Lower lobe of right lung (tissue), 2 donors: ENCODE measurements around the gene ABLIM1. TPM values are rescaled to one million over a fixed set of nuclear protein-coding genes. Genes with fewer than 3 reads are reported as not detected.

Experiments
- ATAC-seq, 2 donors: fragments of 200-7000 bp; cut with Tn5 transposase; one replicate each; pipeline ENCODE4 v1.9.1; 2020 to 2022; ENCODE audit warnings: mild to moderate bottlenecking in 2 of 2, moderate library complexity in 2 of 2
- DNase-seq: peaks from one replicate; pipeline ENCODE4 v3.0.0-alpha.2; 2020
- H3K27ac ChIP-seq: fragments of 200-600 bp; one replicate; pipeline ENCODE4 v1.8.0; 2022
- H3K27me3 ChIP-seq: fragments of 200-600 bp; one replicate; pipeline ENCODE4 v1.8.0; 2022; ENCODE audit warnings: low read depth
- H3K36me3 ChIP-seq: fragments of 200-600 bp; one replicate; pipeline ENCODE4 v1.8.0; 2022; ENCODE audit warnings: mild to moderate bottlenecking
- H3K4me1 ChIP-seq: fragments of 200-600 bp; one replicate; pipeline ENCODE4 v1.8.0; 2022
- H3K4me3 ChIP-seq: fragments of 200-600 bp; one replicate; pipeline ENCODE4 v1.8.0; 2022; ENCODE audit warnings: mild to moderate bottlenecking
- H3K9me3 ChIP-seq: fragments of 200-600 bp; one replicate; pipeline ENCODE4 v1.8.0; 2022
- CTCF ChIP-seq: fragments of 200-600 bp; IDR thresholded peaks from one replicate; pipeline ENCODE4 v1.8.0; 2022; ENCODE audit warnings: antibody characterized with exemption, mild to moderate bottlenecking
- intact Hi-C: fragments of 100-400 bp; cut with DNase I; formaldehyde crosslinking; loops from one replicate; pipeline ENCODE4 v1.11.0; 2022
- total RNA-seq: library from RNA; stranded (reverse); fragmentation: NEBNext Ultra II Directional; extraction: Animal tissue kit (Norgen Biotek cat#: 25700); gene quantifications from one replicate; pipeline ENCODE4 v1.2.1, GENCODE V29; 2021
- donor health status: DM: no; HTN: yes; CAD: no; lungs with severe emphysema.

The ABLIM1 gene
- total RNA-seq, 1 donor from 2014 or later = 106 TPM

GRCh38 chr10:114548662-114549061 is 109.4 kb downstream of the ABLIM1 start:
- peak; percentile 56 to 62 for ATAC-seq
- H3K4me3 ChIP-seq = no peak overlapping the region
- peaks cover 18% of the 10 kb centered on the region for H3K36me3 ChIP-seq
- DNase-seq = no peak
- TF ChIP-seq CTCF = peak; percentile 49
- H3K4me1 ChIP-seq = peaks cover 22% of the 10 kb centered on the region
- no peak overlapping the region for H3K27ac ChIP-seq
- H3K9me3 ChIP-seq = no peaks in the 10 kb centered on the region
- H3K27me3 ChIP-seq = no peaks in the 10 kb centered on the region
- intact Hi-C loops = no loop called here

GRCh38 chr10:114547514-114547913 is 110.6 kb downstream of the ABLIM1 start:
- Histone ChIP-seq H3K27ac (no peak overlapping the region), H3K4me1 (peaks cover 33% of the 10 kb centered on the region), H3K9me3 (no peaks in the 10 kb centered on the region), H3K27me3 (no peaks in the 10 kb centered on the region), H3K4me3 (no peak overlapping the region), H3K36me3 (peaks cover 20% of the 10 kb centered on the region)
- ATAC-seq (no peak), DNase-seq (peak; percentile 50)
- TF ChIP-seq CTCF = no peak
- intact Hi-C loops = no loop called here

DNA sequence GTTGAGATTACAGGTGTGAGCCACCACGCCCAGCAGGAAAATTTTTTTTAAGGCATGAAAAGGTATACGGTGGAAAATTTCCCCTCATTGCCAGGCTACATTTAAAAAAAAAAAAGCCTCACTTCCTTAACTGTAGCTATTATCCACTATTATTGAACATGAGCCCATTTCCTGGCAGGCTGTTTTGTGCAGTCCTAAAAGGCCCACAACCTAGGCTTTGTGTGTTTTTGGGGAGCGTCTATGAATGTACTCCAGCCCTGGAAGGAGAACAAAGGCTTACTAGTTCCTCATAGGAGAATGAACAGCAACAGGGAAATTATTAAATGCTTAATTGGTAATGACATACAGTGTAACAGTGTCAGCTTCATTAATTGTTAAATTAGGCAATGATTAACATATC is 111.0 kb downstream of the ABLIM1 start:
- Histone ChIP-seq H3K4me3 (no peak overlapping the region), H3K36me3 (peaks cover 20% of the 10 kb centered on the region), H3K4me1 (peaks cover 29% of the 10 kb centered on the region), H3K27ac (no peak overlapping the region), H3K9me3 (no peaks in the 10 kb centered on the region), H3K27me3 (no peaks in the 10 kb centered on the region)
- TF ChIP-seq CTCF = no peak
- ATAC-seq (no peak), DNase-seq (no peak)
- intact Hi-C loops = no loop called here

- Histone ChIP-seq H3K27me3 (no peaks in the 10 kb centered on the region), H3K4me1 (peaks cover 21% of the 10 kb centered on the region), H3K27ac (no peak overlapping the region), H3K4me3 (no peak overlapping the region), H3K9me3 (no peaks in the 10 kb centered on the region), H3K36me3 (peaks cover 20% of the 10 kb centered on the region)
- ATAC-seq (no peak), DNase-seq (no peak)
- intact Hi-C loops = no loop called here
- TF ChIP-seq CTCF = no peak
Observed at GRCh38 chr10:114545819-114546218, 112.3 kb downstream of the ABLIM1 start.

DNA sequence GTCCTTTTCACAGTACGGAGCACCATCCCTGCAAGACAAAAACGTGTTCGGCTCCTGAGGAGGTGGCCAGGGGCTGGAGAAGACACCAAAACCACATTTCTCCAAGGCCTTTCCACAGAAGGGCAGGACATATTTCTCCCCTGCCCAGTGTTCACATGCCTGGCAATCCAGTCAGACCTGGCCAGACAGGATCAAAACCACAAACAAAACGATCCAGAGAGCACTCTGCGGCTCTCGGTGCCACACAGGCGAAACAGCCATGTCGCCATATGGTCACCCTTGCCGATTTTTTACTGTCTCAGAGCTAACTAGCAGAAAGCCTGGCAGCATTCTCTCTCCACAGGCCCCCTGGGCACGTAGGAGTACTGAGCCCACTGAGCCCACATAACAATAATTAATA is 113.0 kb downstream of the ABLIM1 start:
- H3K36me3 ChIP-seq = peaks cover 20% of the 10 kb centered on the region
- H3K9me3 ChIP-seq = no peaks in the 10 kb centered on the region
- ATAC-seq (no peak), DNase-seq (no peak)
- H3K27ac ChIP-seq = no peak overlapping the region
- no peak for TF ChIP-seq CTCF
- H3K4me1 ChIP-seq = peaks cover 25% of the 10 kb centered on the region
- no peak overlapping the region for H3K4me3 ChIP-seq
- no peaks in the 10 kb centered on the region for H3K27me3 ChIP-seq
- intact Hi-C loops = no loop called here
